ENCODE measurements around the gene KRI1. TPM values are rescaled to one million over a fixed set of nuclear protein-coding genes. Genes with fewer than 3 reads are reported as not detected.
A peak's percentile ranks its signal among the peaks of the same experiment; 100 is the strongest.

Gene KRI1
- 22.0 and 30.9 TPM in 2 replicates for total RNA-seq (2014; rRNA removed; shearing (Covaris generic))

DNA sequence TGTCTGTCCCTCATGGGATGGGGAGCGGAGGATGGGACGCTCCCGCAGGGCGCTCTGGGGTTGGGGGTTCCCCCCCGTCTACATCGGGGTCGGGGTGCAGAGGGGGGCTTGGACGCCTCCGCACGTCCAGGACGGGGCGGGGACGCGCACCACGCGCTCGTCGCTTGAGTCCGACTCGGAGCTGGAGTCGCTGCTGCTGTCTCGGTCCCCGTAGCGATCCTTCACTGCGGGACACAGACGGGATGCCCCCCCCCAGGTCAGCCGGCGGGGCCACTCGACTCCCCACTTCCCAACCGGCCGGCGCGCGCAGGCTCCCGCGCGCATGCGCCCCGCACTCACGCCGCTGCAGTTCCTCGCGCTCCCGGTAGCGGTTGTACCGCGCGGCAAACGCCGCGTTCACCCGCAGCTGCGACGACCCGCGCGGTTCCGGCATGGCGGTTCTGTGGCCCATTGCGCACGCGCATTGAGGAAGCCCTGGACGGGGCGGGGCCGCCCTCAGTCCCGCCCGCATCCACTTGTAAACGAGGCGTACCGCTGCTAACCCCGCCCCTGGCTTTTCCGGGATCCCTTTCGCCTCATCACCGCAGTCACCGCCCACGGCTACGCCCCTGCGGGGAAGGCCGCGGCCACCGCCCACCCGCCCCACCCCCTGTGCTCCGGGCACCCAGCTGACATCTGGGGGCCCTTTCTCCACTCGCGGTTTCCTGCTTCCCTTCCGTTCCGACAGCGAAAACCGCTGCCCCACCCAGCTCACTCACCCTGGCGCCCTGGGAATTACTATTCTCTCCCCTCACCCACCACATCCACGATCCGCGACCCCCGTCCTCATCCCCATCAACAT lies at the start of gene KRI1:
Gene KRI1, minus strand, starts transcription at position 444 of the 841 bp plus-strand sequence. Its CDS starts 11 bp downstream, at position 433.
- DNase-seq (ENCODE audit: low read depth), result peak; percentile 99

DNA sequence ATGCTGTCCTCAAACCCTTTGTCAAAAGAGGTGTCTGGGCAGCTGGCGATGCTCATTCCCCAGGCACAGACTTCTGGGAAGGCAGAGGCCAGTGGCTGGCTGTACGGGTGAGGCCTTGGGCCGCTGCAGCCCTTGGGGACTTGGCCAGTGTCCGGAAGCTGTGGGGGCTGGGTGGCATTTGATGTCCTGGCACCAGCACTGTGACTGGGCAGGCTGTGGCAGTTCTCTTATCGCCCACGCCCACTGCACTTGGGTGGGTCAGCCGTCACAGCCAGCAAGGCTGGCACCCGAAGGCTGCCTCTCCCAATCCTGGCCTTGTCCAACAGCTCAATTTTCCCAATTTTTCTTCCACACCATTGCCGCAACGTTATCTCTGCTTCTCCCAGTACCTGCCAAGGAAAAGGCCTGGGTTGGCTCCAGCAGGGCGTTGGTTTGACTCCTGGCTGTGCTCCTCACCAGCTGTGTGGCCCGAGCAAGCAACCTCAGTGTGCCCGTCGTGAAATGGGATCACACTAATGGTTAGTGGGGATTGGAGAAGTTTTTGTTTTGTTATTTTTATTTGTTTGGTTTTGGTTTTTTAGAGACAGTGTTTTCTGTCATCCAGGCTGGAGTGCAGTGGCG lies 46.8 kb upstream of the KRI1 start:
- no peak for DNase-seq (ENCODE audit: low read depth)

DNA sequence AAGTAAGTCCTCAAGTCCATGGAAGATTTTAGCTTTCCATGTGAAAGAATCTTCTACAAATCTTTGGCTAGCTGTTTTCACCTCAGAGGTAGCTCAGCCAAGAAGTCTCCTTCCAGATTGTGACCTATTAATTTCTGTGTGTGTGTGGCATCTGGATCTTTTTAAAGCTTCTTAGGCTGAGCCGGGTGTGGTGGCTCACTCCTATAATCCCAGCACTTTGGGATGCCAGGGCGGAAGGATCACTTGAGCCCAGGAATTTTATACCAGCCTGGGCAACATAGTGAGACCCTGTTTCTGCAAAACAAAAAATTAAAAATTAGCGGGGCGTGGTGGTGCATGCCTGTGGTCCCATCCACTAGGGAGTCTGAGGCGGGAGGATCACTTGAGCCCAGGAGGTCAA lies 46.1 kb upstream of the KRI1 start:
- no peak for DNase-seq (ENCODE audit: low read depth)

DNA sequence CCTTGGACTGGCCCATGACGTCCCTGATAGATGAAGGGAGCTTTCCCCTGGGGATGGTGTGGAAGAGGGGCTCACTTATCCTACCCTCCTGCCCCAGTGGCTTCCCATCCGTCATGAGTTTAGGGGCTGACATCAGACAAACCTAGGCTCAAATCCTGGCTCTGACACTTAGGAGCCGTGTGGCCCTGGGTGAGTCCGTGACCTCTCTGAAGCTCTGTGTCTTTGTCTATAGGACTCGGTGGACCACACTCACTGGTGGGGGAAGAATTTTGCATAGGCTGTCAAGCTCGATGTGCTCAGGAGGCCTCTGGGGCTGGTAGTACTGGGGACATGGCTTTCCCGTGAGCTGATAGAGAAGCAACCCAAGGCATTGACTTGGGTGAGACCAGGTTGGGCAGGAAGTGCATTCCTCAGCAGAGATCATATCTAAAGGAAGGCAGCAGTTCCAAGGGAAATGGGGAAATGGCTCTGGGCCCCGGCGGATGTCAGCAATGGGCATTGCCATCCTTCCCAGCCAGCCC lies 38.7 kb upstream of the KRI1 start:
- no peak for DNase-seq (ENCODE audit: low read depth)

DNA sequence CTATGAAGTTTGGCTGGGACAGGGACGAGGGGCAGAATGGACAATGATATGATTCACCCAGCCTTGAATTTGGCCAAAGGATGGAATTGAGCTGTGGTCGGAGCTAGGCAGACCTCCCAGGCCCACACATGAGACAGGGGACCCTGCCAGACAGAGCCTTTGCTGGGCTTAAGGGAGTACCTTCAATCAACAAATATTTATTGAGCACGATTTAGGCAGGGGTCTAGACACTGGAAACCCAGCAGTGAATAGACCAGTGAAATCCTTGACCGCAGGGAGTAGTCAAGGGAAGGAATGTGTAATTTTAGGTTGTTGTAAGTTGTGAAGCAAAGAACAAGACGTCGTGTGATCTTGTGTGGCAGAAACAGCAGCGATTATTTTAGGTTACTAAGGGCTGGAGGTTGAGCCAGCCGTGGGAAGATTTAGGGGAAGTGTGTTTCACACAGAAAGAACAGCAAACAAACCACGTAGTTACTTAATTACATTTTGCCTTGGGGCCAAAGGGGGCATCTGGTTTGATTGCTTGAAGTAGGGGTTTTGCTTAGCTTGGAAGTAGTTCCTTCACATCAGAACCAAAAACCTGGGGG lies 38.2 kb upstream of the KRI1 start:
- DNase-seq (ENCODE audit: low read depth), result no peak

DNA sequence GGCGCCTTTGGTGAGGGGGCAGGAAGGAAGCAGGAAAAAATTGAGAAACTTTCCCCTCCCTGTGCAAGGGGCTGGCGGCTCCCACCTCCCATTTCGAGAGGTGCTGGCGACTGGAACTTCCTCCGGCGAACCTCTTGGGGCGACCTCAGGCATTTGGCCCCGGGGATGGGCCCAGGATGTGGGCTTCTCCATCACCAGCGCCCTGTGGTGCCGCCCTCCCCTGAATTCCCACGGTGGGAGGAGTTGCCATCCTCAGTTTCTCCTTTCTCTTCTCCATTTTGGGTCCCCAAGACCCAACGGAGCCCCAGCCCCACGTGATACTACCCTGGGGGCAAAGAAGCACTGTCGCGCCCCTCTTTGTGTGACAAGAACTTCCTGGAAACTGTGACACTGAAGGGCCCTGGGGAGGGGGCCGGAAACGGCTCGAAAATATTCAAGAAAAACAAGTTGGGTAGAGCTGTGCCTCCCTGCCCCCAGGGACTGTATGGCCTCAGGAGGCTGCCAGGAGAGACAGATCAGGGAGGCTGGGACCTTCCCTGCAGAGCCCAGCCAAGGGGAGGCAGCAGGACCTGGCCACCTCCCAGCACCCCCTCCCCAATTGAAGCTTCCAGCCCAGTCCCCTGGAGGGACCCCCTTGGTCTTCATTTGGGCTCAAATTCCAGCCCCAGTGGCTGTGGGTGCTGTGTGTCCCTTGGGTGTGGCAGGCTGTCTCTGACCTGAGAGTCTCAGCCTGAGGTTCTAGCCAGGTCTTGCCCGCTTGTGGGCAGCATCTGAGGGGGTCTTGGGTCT lies 37.5 kb upstream of the KRI1 start:
- DNase-seq (ENCODE audit: low read depth), result no peak

DNA sequence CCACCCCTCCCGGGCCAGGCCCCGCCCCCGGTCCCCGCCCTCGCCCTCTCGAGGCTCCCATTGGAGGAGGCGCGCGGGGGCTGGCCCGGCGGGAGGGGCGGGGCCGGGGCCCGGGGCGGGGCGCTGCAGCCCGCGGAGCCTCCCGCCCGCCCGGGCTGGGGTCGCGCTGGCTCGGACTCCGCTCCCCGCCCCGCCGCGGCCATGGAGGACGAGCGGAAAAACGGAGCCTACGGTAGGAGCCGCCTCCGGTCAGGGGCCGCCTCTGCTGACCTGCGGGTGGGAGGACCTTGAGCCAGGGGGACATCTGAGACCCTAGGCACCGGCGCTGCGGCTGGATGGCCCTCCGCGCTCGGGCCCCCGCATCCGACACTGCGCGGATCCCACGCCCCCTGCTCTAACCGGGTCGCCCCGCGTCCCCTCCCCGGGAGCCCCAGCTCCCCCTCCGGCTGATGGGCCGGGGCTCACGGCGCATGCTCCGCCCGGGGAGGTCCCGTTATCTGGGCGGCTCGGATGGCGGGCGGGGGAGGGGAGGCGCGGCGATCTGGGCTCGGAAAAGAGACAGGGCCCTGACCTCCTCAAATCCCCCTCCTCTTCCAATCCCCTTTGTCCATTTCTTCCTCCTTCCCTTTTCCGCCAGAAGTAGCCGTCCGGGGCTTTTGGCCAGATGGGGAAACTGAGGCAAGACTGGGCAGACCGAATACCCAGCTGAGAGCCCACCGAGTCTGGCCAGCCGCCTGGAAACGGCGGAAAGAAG lies 36.7 kb upstream of the KRI1 start:
- peak; percentile 80 for DNase-seq (ENCODE audit: low read depth)

DNA sequence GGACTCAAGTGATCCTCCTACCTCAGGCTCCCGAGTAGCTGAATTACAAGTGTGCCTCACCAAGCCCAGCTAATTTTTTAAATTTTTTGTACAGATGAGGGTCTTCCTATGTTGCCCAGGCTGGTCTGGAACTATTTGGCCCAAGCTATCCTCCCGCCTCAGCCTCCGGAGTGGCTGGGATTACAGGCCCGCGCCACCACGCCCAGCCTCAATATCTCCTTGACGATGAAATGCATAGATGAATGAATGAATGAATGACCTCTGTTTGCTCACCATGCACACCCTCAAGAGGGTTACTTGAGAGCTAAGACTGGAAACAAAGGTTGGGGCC lies 36.2 kb upstream of the KRI1 start:
- no peak for DNase-seq (ENCODE audit: low read depth)

DNA sequence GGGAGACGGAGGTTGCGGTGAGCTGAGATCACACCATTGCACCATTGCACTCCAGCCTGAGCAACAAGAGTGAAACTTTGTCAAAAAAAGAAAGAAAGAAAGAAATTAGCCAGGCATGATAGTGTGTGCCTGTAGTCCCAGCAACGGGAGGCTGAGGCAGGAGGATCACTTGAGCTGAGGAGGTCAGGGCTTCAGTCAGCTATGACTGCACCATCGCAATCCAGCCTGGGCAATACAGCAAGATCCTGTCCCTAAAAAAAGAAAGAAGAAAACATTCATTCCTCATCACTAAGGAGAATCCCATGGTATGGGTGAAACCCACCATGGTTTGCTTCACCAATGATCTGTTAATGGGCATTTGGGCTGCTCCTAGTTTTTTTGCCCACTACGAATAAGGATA lies 34.3 kb upstream of the KRI1 start:
- no peak for DNase-seq (ENCODE audit: low read depth)

DNA sequence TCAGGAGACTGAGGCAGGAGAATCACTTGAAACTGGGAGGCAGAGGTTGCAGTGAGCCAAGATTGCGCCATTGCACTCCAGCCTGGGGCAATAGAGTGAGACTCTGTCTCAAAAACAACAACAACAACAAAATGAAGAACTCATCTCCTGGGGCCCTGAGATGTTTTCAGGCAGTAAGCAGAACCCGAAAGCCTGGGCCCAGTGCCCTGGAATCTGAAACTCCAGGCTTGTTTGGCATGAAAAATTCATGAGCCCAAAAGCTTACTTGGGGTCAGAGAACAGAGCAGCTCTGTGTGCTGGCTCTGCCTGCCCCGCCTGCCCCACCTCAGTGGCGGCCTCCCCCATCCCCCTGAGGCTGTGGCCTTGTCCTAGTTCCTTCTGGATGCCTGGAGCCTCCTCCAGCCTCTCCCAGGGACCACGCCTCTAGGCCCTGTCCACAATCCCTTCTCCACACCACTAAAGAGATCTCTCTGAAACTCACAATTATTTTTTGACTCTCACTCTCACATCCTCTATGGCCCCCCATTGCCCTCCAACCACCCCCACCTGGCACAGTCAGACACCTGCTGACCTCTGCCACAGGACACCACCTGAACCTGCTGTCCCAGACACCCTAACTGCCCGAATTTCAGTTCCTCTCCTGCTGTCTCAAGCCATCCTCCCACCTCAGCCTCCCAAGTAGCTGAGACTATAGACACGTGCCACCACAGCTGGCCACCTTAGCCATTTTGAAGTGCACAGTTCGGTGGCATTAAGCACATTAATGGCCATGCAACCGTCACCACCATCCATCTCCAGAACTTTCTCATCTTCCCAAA lies 28.2 kb upstream of the KRI1 start:
- DNase-seq (ENCODE audit: low read depth), result no peak

DNA sequence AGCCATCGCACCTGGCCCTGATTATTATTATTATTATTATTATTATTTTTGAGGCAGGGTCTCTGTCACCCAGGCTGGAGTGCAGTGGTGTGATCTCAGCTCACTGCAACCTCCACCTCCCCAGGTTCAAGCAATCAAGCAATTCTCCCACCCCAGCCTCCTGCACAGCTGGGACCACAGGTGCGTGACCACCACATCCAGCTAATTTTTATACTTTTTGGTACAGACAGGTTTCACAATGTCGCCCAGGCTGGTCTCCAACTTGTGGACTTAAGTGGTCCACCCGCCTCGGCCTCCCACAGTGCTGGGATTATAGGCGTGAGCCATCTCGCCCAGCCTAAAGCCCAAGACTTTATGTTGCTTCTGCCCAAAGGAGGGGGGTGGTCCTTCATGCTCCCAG lies 27.3 kb upstream of the KRI1 start:
- no peak for DNase-seq (ENCODE audit: low read depth)

DNA sequence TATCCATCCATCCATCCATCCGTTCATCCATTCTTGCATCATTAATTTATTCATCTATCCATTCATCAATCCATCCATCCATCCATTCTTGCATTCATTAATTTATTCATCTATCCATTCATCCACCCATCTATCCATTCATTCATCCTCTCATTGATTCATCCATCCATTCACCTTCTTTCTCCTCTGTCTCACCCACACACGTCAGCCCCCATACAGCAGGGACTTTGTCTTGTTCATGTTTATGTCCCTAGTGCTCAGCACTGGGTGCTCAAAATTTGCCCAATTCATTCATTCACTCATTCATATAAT lies 22.0 kb upstream of the KRI1 start:
- no peak for DNase-seq (ENCODE audit: low read depth)

DNA sequence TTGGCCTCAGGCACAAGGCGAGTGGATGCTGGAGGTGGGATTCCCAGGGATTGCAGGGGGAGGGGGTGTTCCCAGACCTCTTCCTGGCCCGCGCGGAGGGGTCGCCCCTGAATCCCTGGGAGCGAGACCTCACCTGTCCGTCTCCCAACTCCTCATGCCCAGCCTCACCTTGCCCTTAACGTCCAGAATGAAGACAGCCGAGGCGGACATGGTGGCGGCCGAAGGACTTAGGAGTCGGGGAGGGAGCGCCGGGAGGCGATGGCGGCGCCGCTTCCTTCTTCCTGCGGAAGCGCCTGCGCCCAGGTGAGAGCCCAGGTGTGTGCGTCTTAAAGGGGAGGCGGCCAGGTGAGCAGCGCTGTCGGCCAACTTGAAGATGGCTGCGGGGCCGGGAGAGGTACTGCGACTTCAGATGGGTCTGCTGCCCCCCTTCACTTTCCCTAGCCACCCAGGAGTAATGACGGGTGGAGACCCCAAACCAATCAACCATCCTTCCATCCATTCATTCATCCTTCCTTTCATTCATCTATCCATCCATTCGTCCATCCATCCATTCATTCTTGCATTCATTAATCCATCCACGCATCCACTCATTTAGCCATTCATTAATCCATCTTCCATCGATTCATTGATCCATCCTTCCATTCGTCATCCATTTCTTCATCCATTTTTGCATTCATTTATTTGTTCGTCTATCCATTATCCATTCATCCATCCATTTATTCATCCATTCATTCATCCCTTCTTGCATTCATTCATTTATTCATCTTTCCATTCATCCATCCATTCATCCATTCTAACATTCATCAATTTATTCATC lies 21.4 kb upstream of the KRI1 start, which contains the start of gene AP1M2:
Gene AP1M2, minus strand, starts transcription at position 291 of the 817 bp plus-strand sequence. Its CDS starts 81 bp downstream, at position 210.
- no peak for DNase-seq (ENCODE audit: low read depth)

DNA sequence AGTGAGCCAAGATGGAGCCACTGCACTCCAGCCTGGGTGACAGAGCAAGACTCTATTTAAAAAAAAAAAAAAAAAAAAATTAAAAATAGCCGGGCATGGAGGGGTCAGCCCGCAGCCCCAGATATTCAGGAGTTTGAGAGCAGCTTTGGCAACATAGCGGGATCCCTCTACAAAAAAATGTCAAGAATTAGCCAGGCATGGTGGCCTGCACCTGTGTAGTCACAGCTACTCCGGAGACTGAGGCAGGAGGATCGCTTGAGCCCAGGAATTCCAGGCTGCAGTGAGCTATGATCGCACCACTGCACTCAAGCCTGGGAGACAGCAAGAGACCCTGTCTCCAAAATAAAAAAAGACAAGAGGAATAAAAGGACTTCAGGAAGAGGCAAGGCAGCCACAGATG lies 20.6 kb upstream of the KRI1 start:
- no peak for DNase-seq (ENCODE audit: low read depth)

DNA sequence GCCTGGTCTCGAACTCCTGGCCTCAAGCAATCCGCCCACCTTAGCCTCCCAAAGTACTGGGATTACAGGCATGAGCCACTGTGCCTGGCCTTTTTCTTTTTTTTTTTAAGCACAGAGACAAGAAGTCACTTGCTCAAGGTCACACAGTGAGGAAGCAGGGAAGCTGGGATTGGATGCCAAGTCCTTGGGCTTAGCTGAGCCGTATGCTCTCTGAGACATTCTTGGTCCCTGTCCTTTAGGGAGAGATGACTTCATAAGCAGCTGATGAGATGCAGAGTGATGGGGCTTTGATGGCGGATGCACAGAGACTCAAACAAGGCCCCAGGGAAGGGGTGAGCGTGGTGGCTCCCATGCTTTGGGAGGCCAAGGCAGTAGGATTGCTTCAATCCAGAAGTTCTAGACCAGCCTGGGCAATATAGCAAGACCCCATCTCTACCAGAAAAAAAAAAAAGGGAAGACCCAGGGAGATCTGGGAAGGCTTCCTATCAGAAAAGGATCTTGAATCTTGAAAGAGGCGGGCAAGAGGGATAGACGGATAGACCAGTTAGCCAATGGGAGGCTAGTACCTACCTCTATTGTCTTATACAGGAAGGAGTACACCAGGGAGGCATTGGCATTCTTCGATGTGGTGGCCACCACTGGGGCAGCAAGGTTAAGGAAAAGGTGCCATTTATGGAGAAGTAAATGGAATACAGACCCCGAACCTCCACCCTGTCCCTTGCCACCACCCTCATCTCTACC lies 17.4 kb upstream of the KRI1 start:
- no peak for DNase-seq (ENCODE audit: low read depth)

DNA sequence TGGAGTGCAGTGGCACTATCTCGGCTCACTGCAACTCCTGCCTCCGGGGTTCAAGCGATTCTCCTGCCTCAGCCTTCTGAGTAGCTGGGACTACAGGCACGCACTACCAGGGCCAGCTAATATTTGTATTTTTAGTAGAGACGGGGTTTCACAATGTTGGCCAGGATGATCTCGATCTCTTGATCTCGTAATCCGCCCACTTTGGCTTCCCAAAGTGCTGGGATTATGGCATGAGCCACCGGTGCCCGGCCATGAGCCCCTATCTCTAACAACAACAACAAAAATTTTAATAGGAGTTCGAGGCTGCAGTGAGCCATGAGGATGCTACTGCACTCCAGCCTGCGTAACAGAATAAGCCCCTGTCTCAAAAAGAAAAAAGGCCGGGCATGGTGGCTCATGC lies 16.3 kb upstream of the KRI1 start:
- DNase-seq (ENCODE audit: low read depth), result no peak

DNA sequence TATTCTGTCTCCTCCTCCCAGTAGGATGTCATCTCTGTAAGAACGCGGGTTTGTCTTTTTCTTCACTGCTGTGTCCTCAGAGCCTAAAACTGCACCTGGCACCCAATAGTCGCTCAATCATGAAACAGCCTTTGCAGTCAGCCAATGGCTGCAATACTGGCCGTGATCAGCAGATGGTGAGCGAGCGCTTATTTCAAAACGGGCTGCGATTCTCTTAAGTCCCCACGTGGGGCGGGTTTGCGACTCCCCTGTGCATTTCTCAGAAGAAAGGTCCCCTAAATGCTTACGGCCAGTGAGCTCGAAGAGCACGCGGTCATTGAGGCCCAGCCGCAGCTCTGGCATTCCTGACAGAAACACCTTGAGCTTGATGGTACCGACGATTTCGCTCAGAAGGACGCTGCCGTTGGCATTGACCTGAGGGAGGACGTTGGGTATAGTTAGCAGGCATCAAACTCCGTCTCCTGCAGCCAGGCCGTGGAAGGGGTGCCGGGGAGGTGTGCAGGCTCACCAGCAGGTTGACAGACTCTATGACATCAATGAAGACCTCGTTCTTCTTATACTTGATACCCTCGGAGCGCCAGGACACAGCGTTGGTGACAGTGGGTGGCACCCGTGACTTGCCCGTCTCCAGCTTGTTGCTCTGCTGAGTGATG lies 15.3 kb upstream of the KRI1 start:
- DNase-seq (ENCODE audit: low read depth), result peak; percentile 88

DNA sequence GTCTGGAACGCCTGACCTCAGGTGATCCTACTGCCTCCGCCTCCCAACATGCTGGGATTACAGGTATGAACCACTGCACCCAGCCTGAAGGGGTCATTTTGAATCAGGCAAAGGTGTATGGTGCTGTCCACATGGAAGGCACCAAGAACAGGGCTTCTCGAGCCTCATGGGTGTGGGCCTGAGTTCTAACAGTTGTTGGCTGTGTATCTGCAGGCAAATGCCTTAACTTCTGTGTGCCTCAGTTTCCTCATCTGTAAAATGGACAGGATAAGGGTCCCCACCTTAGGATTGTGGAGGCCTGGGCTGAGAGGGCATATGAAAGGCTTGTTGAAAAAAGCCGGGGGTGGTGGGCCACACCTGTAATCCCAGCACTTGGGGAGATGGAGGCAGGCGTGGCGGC lies 12.1 kb upstream of the KRI1 start:
- DNase-seq (ENCODE audit: low read depth), result no peak
